Panc1 (cell line): ENCODE measurements around the gene NEURL3. TPM values are rescaled to one million over a fixed set of nuclear protein-coding genes. Genes with fewer than 3 reads are reported as not detected.

Experiments used
- ATAC-seq: fragments of 200-7000 bp; cut with Tn5 transposase; 2 replicates; pipeline ENCODE4 v1.9.1; 2020; ENCODE audit warnings: mild to moderate bottlenecking, moderate library complexity
- BruUV-seq: library from RNA; stranded (reverse); fragments of 400-500 nt; replicated peaks from 2 replicates; lab custom pipeline; 2021; lab: Mats Ljungman, UMichigan
- CTCF ChIA-PET: fragments of 300-600 bp; sonication (Branson Sonifier 250); formaldehyde crosslinking; loops from one replicate; lab custom pipeline; 2022; ENCODE audit warnings: antibody characterized with exemption; lab: Charles Lee
- POLR2A ChIA-PET: fragments of 300-600 bp; sonication (Branson Sonifier 250); formaldehyde crosslinking; loops from one replicate; lab custom pipeline; 2022; ENCODE audit warnings: antibody characterized with exemption; lab: Charles Lee
- DNase-seq: peaks from one replicate; pipeline ENCODE4 v3.0.0-alpha.2; 2010; ENCODE audit warnings: low read depth, low spot score
- H3K27ac ChIP-seq: 2 replicates; pipeline ENCODE4 v1.5.1; 2011; ENCODE audit warnings: mild to moderate bottlenecking, low read length, inconsistent platforms
- H3K27me3 ChIP-seq: fragments of 200-500 bp; sonication (Bioruptor generic); 2 replicates; pipeline ENCODE4 v1.6.0; 2014; ENCODE audit warnings: low read length, inconsistent platforms; ENCODE audit not compliant: control insufficient read depth, insufficient read depth
- H3K36me3 ChIP-seq: fragments of 200-500 bp; sonication (Bioruptor generic); 2 replicates; pipeline ENCODE4 v1.5.1; 2014; ENCODE audit warnings: inconsistent platforms, mild to moderate bottlenecking, low read length, moderate library complexity; ENCODE audit not compliant: control insufficient read depth, insufficient read depth
- H3K4me1 ChIP-seq: 2 replicates; pipeline ENCODE4 v1.5.1; 2011; ENCODE audit warnings: inconsistent platforms, mild to moderate bottlenecking, low read length, moderate library complexity; ENCODE audit not compliant: control insufficient read depth, insufficient read depth
- H3K4me3 ChIP-seq, 2 experiments: 2 replicates each; pipeline ENCODE4 v1.5.1; 2011 to 2012; ENCODE audit warnings: low read depth in 2 of 2, low read length in 2 of 2, mild to moderate bottlenecking in 2 of 2, inconsistent platforms in 1 of 2, moderate library complexity in 1 of 2
- H3K9me3 ChIP-seq: fragments of 200-500 bp; sonication (Bioruptor generic); 2 replicates; pipeline ENCODE4 v1.5.1; 2014; ENCODE audit warnings: low read depth, mild to moderate bottlenecking, inconsistent platforms, low read length, moderate library complexity; ENCODE audit not compliant: control insufficient read depth, insufficient read depth
- POLR2AphosphoS5 ChIP-seq: IDR thresholded peaks from 2 replicates; pipeline ENCODE4 v1.6.1; 2012; ENCODE audit warnings: mild to moderate bottlenecking, low read depth, low read length, moderate library complexity
- REST ChIP-seq, 2 experiments: IDR thresholded peaks; 2 replicates each; pipeline ENCODE4 v1.6.1; 2011 to 2012; ENCODE audit warnings: low read depth in 2 of 2, control low read depth in 1 of 2, low read length in 1 of 2, mild to moderate bottlenecking in 1 of 2, moderate library complexity in 1 of 2; ENCODE audit not compliant: insufficient read depth in 1 of 2
- SIN3A ChIP-seq: IDR thresholded peaks from 2 replicates; pipeline ENCODE4 v1.6.1; 2012; ENCODE audit warnings: low read depth, mild to moderate bottlenecking, low read length, moderate library complexity, borderline replicate concordance; ENCODE audit not compliant: insufficient read depth
- TCF7L2 ChIP-seq: IDR thresholded peaks from 2 replicates; pipeline ENCODE4 v1.6.1; 2011; ENCODE audit warnings: mild to moderate bottlenecking, low read depth, low read length, inconsistent platforms
- in situ Hi-C: cut with HindIII; loops from 2 replicates; pipeline ENCODE4 v1.10.0; 2016; ENCODE audit warnings: low sequenced_read_pairs, low pct_unique_long_range_greater_than_20kb
- intact Hi-C: fragments of 100-400 bp; cut with micrococcal nuclease; formaldehyde crosslinking; loops from one replicate; pipeline ENCODE4 v1.10.0; 2022; ENCODE audit not compliant: unreplicated experiment
- total RNA-seq: library from RNA; stranded (reverse); gene quantifications from one replicate; pipeline ENCODE4 v1.2.1, GENCODE V29; 2021; ENCODE audit not compliant: unreplicated experiment
- TF ChIP-seq, protein P1 (sequence below): fragments of 450-650 bp; IDR thresholded peaks from 2 replicates; pipeline ENCODE4 v1.5.1; 2017; ENCODE audit warnings: mild to moderate bottlenecking

Gene NEURL3
- total RNA-seq, 1 experiment from 2014 or later = 1.2 TPM

DNA sequence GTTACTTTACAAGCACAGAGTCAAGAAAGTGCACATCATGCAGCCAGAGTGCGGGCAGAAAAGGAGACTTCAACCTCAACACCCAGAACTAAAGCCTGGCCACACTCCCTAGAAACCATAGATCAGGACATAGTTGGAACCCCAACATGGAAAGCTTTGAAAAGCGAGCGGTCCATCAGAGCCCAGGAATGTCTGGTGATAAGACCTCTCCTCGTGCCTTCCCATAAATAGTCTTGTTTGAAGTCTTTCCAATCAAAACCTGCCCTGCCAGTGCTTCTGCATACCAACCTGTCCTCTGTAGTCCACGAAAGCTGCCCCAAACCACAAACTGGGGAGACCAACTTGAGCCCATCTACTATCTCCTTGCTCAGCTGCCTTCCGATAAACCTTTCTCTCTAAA, 55.5 kb downstream of the NEURL3 start:
- Histone ChIP-seq H3K9me3 (no peaks in the 10 kb centered on the region), H3K36me3 (no peaks in the 10 kb centered on the region), H3K4me1 (no peaks in the 10 kb centered on the region), H3K27me3 (no peaks in the 10 kb centered on the region), H3K4me3 (no peak overlapping the region), H3K27ac (no peak overlapping the region)
- TF ChIP-seq POLR2AphosphoS5 (no peak), REST (IDR thresholded peaks at IDR 0.05; ENCODE audit: insufficient read depth in 1 of 2, low read depth in 2 of 2, low read length in 1 of 2) (no peak), TCF7L2 (no peak), SIN3A (no peak)
- TF ChIP-seq, protein P1, sequence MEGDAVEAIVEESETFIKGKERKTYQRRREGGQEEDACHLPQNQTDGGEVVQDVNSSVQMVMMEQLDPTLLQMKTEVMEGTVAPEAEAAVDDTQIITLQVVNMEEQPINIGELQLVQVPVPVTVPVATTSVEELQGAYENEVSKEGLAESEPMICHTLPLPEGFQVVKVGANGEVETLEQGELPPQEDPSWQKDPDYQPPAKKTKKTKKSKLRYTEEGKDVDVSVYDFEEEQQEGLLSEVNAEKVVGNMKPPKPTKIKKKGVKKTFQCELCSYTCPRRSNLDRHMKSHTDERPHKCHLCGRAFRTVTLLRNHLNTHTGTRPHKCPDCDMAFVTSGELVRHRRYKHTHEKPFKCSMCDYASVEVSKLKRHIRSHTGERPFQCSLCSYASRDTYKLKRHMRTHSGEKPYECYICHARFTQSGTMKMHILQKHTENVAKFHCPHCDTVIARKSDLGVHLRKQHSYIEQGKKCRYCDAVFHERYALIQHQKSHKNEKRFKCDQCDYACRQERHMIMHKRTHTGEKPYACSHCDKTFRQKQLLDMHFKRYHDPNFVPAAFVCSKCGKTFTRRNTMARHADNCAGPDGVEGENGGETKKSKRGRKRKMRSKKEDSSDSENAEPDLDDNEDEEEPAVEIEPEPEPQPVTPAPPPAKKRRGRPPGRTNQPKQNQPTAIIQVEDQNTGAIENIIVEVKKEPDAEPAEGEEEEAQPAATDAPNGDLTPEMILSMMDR = no peak
- CTCF ChIA-PET = no interaction called here
- DNase-seq (no peak), ATAC-seq (no peak)
- BruUV-seq = no TSS peak
- intact Hi-C loops (no loop called here), in situ Hi-C loops (no loop called here)
- POLR2A ChIA-PET = no interaction called here

- Histone ChIP-seq H3K4me3 (no peak overlapping the region), H3K4me1 (no peaks in the 10 kb centered on the region), H3K9me3 (no peaks in the 10 kb centered on the region), H3K36me3 (no peaks in the 10 kb centered on the region), H3K27ac (no peak overlapping the region), H3K27me3 (no peaks in the 10 kb centered on the region)
- no TSS peak for BruUV-seq
- no peak for DNase-seq
- ChIA-PET CTCF (no interaction called here), POLR2A (no interaction called here)
- TF ChIP-seq TCF7L2 = no peak
- TF ChIP-seq, protein P1 = no peak
- TF ChIP-seq REST (IDR thresholded peaks at IDR 0.05; ENCODE audit: insufficient read depth in 1 of 2, low read depth in 2 of 2, low read length in 1 of 2) = no peak
- no peak for TF ChIP-seq POLR2AphosphoS5
- no peak for TF ChIP-seq SIN3A
- in situ Hi-C loops (no loop called here), intact Hi-C loops (no loop called here)
- ATAC-seq = no peak
Observed at GRCh38 chr2:96449174-96449573, 56.0 kb downstream of the NEURL3 start.
